GM19438 (cell line): ENCODE data around the gene CCDC167.

ENCODE experiments used
- ATAC-seq: cut with Tn5 transposase; IDR thresholded peaks from one replicate; pipeline ENCODE4 v1.9.1; 2021; ENCODE audit warnings: low read depth; ENCODE audit not compliant: unreplicated experiment

CCDC167 gene

DNA sequence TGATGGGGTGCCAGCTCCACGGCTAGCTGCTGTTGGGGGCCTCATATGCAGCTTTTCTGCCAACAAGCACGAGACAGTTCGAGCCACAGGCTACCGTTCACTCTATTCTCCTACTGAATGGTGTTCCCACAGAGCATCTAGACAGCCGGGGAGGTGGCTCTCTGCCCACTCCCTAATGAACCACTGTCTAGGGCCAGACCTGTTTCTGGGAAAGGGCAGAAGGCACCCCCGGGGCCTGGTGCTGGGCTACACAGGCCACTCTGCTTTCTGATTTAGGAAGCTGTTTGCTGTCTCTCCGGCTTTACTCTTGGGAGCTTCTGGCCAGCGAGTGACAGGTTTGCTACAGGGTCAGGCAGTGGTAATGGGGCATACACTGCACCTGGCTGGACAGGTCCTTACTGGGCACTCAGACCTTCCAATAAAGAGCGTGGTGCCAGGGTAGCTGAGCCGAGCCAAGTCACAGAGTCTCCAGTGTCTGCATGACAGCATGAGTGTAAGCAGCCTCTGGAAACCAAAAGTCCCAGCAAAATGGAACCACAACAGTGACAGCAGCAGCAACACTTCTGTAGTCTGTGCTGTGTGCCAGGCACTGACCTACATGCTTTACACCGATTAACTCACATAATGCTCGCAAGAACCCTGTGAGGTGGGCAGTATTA, 8.4 kb downstream of the CCDC167 start:
- ATAC-seq: no peak

GRCh38 chr6:37490536-37491170, 9.0 kb downstream of the CCDC167 start:
- no peak for ATAC-seq

DNA sequence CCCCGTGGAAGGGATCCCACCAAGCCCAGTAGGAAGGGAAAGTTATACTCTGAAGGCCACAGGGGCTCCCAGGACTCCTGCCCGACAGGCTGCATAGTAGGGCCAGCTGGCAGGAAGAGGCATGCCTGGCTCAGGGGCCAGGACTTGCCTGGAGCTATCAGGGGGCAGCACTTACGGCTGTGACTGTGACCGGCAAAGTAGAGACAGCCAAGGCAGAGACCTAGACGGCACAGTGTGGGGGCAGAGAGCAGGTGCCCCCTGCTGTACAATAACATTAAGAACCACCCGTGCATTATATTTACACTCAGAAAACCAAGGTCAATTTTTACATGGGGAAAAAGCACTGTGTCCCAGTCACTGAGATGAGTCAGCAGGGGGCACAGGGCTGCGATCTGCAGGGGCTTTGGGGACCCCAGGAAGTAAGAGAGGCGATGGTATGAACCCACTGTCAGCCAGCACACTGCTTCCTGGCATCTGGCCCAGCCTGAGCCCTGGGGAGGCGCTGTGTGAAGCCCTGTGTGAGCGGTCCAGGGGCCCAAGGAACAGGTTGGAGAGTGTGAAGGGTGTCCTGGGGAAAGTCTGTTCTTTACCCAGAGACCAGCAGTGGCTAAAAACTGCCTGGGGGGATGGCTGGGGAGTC, 9.9 kb downstream of the CCDC167 start:
- ATAC-seq: no peak

GRCh38 chr6:37488476-37488875, 11.2 kb downstream of the CCDC167 start:
- ATAC-seq: no peak

DNA sequence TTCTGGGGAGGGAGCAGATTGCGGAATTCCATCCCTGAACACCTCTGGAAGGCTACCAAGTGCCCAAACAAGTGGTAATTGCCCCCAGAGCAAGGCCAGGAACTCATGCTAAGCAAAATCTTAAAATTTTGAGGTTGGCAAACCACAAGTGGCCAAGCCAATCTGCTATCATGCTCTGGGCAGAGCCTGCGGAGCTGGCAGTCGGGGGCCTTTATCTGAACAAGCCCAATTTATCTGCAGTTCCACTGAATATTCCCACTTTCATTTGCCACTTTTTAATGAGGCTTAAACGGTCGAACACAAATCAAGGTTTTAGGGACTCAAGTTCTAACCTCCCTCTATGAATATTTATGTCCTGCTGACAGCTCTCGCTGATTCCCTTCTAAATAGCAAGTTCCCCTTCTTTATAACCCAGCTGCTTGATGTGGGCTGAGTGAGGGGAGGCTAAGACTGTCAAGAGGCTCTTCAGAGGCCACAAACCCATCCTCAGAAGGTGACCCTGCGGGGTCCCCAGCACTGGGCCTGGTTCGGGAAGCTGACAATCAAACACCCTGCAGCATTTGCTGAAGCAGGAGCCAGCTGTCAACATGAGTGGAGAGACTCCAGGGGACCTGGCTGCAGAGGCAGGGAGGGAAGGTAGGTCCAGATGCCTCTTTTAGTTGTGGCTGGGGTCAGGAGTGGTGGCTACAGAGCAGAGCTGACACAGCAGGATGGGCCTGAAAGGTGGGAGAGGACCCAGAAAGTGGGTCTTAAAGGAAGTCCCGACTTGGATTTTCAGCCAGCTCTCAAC, 11.9 kb downstream of the CCDC167 start:
- ATAC-seq: no peak

DNA sequence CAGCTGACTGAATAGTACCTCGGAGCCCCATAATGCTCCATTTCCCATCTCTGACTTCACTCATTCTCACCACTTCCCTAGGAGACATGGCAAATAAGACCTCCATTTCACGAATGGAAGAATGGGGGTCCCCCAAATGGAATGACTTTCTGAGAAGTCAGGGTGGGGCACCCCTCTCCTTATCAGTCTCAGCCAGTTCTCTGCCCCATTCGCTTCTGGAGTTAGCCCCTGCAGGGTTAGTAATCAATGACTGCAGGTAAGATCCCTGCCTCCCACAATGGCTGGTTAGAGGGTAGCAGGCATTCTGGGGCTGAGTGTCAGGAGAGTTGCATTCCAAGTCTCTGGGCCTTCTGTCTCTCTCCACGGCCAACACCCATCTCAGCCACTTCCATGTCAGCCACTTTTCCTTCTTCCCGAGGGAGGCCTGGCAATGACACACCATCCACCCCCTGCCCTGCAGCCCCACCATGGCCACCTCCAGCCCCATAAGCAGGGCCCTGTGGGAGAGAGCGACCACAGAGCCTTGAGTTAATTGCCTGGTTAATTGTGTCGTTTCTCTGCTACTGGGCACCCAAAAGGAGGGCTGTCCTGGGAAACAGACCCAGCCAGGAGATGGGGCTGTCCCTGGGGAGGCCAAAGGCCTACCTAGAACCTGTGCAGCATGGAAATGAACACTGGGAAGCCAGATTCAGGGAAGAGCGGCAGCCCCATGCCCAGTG, 13.4 kb downstream of the CCDC167 start:
- ATAC-seq: no peak

- ATAC-seq: no peak
These were observed 14.4 kb downstream of the CCDC167 start for GRCh38 chr6:37485291-37485702.

- ATAC-seq: no peak
These were observed 14.9 kb downstream of the CCDC167 start for GRCh38 chr6:37484786-37485170.

GRCh38 chr6:37483917-37484785, 15.5 kb downstream of the CCDC167 start:
- ATAC-seq: no peak

- ATAC-seq: no peak
These were observed 16.3 kb downstream of the CCDC167 start for GRCh38 chr6:37483252-37483901.

- ATAC-seq: no peak
These were observed 17.0 kb downstream of the CCDC167 start for GRCh38 chr6:37482606-37483251.

DNA sequence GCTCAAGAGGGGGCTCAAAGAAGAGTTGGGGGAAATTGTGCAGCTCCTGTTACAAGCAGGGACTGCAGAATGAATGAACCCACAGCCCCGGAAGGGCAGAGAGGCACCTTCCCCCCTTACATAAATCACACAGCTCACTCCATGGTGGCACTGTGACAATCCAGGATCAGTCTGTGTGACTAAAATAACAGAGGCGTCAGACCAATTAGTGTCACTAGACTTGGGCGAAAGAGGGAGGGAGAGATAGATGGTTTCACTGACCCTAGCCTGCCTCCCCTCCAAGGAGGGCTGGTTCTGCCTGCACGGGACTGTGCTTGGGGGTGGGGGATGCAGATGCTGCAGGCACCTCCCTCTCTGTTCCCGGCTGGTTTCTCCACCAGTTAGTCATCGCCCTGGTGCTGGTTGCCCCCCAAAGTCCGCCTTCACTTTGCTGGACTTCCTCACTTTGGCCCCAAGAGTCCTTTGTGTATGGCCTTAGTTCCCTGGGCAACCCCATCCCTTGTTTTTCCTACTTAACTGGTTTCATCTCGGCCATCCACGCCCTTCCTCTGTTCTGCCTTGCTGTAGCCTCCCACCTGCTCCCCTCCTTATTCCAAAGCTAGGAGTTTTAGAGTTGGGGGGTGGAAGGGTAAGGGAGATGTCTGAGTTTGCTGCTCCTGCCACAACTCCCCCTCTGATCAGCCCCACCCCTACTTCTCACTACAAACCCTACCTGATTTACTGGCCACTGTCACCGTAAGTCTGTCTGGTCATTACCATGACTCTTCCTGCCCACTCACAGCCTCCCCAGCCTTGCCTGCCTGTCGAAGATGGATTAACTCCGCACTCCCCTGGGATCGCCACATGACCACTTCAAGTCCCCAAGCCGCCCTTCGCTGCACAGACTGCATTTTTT, 17.7 kb downstream of the CCDC167 start:
- ATAC-seq: no peak

DNA sequence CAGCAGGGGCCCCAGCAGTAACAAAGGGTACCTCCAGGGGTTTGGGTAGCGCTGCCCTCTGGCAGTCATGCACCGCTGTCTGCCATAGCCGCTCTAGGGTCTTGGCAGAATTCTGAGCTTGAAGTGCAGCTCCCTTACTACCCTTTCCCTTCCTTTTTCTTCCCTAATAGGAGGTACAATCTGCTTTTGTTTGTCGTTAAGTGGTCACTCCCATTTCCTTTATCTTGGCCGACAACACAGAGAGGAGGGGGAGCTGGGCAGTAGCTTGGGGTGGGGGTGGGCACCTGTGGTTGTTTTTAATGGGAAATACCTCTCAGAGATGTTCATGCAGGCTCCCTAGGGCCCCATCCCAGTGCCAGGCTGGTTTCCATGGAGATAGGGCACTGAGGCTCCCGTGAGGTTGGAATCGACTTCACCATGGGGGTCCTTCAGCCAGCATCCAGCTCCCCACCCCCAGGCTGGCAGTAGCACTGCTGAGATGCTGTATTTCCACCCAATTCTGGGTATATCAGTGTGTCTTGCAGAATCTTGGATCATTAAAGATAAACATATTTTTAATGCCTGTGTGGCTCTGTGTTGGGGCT, 18.6 kb downstream of the CCDC167 start:
- no peak for ATAC-seq

DNA sequence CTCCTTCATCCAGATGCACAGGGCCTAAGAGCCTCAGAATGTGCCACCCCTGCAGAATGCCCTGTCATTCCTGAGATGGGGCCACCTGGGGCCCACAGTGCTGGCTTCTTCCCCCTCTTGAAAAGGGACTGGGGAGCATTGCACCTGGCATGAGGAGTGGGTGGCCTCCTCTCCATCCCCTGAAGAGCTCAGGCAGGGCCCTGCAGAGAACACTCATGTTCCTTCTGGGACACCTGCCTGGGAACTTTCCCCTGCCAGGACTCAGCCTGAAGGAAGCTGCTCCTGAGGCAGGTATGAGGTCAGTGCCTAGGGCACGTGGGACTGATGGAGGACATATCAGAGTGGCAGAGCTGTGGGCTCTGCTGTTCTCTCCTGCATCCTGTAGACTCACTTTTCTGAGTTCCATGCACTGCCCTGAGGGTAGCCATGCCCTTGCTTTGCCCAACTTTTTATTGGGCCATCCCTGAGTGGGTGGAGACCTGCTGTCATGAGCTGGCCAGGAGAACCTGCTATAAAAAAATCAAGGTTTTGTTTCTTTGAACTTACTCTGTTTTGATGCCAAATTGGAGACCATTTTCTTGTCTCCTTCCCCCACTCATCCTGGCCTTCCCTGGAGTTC, 19.5 kb downstream of the CCDC167 start:
- ATAC-seq: no peak

- no peak for ATAC-seq
These were observed 20.3 kb downstream of the CCDC167 start for GRCh38 chr6:37479266-37479854.

DNA sequence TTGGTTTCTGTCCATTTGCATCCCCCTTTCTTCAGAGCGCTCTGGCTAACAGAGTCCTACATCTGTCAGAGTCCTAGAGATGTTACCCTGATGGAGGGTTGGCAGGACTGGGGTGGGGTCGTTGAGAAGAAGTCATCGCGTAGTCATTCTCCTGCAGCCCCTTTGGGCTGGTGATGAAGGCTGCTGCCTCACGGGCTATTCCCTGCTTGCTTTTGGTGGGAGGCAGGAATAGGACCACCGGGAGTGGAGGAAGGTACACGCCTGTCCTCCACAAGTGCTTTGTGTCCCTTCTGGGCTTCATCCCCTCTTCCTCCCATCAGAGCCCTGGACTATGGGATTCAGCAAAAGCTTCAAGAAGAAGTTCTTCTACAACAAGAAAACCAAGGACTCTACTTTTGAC, 20.9 kb downstream of the CCDC167 start:
- ATAC-seq: no peak
